ENCODE measurements around the gene CACNG8.
"Not testable (repeated sequence)": the region's sequence is repeated elsewhere in the genome, so short reads cannot be mapped to it uniquely, and the experiment has no call there.

Gene CACNG8

GRCh38 chr19:53962887-53963431 lies at the start of gene CACNG8:
CACNG8 (plus strand) TSS chr19:53962937.
- DNase-seq (ENCODE audit: low read depth) = no peak

GRCh38 chr19:53915000-53915399 lies 47.7 kb upstream of the CACNG8 start:
- no peak for DNase-seq (ENCODE audit: low read depth)

GRCh38 chr19:53916004-53916403 lies 46.7 kb upstream of the CACNG8 start:
- no peak for DNase-seq (ENCODE audit: low read depth)

GRCh38 chr19:53917356-53917755 lies 45.4 kb upstream of the CACNG8 start:
- no peak for DNase-seq (ENCODE audit: low read depth)

GRCh38 chr19:53927739-53928138 lies 35.0 kb upstream of the CACNG8 start:
- DNase-seq (ENCODE audit: low read depth) = peak; percentile 60

GRCh38 chr19:53936029-53936428 lies 26.7 kb upstream of the CACNG8 start:
- no peak for DNase-seq (ENCODE audit: low read depth)

GRCh38 chr19:53942001-53942786 lies 20.5 kb upstream of the CACNG8 start:
- DNase-seq (ENCODE audit: low read depth) = peak; percentile 7

GRCh38 chr19:53944416-53944815 lies 18.3 kb upstream of the CACNG8 start:
- DNase-seq (ENCODE audit: low read depth) = no peak

- DNase-seq (ENCODE audit: low read depth) = no peak
Measured at GRCh38 chr19:53944933-53945332, 17.8 kb upstream of the CACNG8 start.

- DNase-seq (ENCODE audit: low read depth) = peak; percentile 7
Measured at GRCh38 chr19:53945441-53945840, 17.3 kb upstream of the CACNG8 start.

- no peak for DNase-seq (ENCODE audit: low read depth)
Measured at GRCh38 chr19:53945998-53946397, 16.7 kb upstream of the CACNG8 start.

- peak; percentile 4 for DNase-seq (ENCODE audit: low read depth)
Measured at GRCh38 chr19:53947624-53948023, 15.1 kb upstream of the CACNG8 start.

GRCh38 chr19:53948611-53949010 lies 14.1 kb upstream of the CACNG8 start:
- DNase-seq (ENCODE audit: low read depth) = not testable (repeated sequence)

GRCh38 chr19:53951436-53951835 lies 11.3 kb upstream of the CACNG8 start:
- DNase-seq (ENCODE audit: low read depth) = no peak

- DNase-seq (ENCODE audit: low read depth) = no peak
Measured at GRCh38 chr19:53951947-53952346, 10.8 kb upstream of the CACNG8 start.

- DNase-seq (ENCODE audit: low read depth) = no peak
Measured at GRCh38 chr19:53953383-53953782, 9.4 kb upstream of the CACNG8 start.

- no peak for DNase-seq (ENCODE audit: low read depth)
Measured at GRCh38 chr19:53957448-53958167, 5.1 kb upstream of the CACNG8 start.

- peak; percentile 8 for DNase-seq (ENCODE audit: low read depth)
Measured at GRCh38 chr19:53958168-53958571, 4.6 kb upstream of the CACNG8 start.

- no peak for DNase-seq (ENCODE audit: low read depth)
Measured at GRCh38 chr19:53958823-53959757, 3.6 kb upstream of the CACNG8 start.

- DNase-seq (ENCODE audit: low read depth) = no peak
Measured at GRCh38 chr19:53960187-53960586, 2.5 kb upstream of the CACNG8 start.

GRCh38 chr19:53960886-53961285 lies 1.9 kb upstream of the CACNG8 start:
- DNase-seq (ENCODE audit: low read depth) = no peak

Measured in EH (cell line).